GM18861 (cell line): Measurements from ENCODE around the gene HOTAIR.

Experiments used
- ATAC-seq: cut with Tn5 transposase; IDR thresholded peaks from one replicate; pipeline ENCODE4 v1.9.1; 2021; ENCODE audit not compliant: unreplicated experiment

Gene HOTAIR

GRCh38 chr12:54000116-54001114 lies 25.7 kb upstream of the HOTAIR start, which contains the start of gene HOXC9:
HOXC9 (plus strand) TSS chr12:54000161; CDS start chr12:54000189, 28 bp downstream.
- ATAC-seq = no peak

GRCh38 chr12:53999559-54000115 lies 24.9 kb upstream of the HOTAIR start:
- ATAC-seq = no peak

GRCh38 chr12:53998900-53999236 lies 24.1 kb upstream of the HOTAIR start:
- ATAC-seq = no peak

DNA sequence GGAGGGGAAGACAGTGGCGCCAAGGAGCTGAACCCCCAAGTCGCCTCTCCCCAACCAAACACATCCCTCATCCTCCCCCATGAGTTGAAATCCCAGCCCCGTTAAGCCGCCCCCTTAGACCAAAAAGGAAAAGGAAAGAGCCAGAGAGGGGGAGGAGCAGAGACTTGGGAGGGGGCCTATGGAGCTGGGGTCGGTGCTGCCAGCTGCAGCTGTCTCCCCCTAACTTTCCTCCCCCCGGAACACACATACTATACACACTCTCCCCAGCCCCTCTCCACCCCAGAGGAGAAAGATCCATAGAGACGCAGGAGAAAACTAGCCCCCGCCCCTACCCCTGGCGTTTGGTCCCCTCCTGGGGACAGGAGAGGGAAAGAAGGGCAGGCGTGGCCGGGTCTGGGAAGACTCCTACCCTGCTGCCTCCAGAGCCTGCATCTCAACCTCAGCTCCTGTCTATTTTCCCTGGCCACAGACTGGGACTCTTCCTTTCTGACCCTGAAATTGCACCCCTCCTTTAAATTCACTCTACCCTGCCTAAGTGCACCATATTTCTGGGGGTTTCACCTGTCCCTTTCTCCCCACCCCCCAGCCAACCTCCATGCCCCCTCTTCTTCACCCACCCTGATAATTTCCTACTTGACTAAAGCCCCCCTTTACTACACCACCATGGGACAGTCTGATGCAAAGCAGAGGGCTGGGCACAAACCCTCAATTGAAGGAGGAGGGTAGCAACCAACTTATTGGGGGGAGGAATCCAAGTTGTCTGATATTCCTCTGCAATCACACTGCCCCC lies 23.6 kb upstream of the HOTAIR start:
- ATAC-seq = no peak

DNA sequence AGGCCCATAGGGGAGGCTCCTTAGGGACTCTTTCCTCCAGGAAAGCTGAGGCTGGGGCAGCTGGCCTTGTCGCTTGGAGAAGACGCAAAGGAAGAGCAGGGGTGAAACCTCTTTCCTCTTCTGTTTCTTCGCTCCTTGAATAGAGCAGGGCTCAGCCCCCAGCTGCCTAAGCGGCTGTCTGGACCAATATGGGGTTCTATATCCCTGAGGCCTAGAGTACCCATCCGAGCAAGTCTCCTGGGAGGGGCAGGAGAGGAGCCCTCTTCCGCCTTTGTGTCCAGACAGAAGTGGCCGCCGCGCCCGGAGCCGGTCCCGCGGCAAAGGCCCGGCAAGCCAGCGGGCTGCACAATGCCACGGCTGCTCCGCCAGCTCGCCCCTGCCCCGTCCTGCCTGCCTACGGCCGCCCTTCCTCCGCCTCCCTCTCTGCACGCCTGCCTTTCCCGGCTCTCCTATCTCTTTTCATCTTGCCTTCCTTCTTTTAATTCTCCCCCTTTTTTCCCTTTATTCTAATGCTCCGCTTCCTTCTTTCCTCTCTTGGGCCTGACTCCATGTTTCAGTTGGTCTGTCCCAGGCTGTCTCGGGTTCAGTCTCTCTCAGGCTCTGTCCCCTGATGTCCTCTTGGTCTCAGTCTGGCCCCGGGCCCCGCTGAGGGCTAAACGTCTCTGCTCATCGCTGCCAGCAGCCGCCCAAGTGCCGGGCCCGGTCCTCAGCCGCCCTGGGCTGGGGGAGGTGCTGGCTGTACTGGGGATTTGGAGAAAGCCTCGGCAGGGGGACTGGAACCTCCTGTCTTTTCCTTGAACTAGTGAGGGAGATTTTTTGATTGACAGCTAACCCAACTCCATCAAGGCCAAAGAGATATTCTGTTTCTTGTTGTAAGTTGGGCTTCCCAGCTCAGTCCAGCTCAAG lies 22.7 kb upstream of the HOTAIR start:
- no peak for ATAC-seq

DNA sequence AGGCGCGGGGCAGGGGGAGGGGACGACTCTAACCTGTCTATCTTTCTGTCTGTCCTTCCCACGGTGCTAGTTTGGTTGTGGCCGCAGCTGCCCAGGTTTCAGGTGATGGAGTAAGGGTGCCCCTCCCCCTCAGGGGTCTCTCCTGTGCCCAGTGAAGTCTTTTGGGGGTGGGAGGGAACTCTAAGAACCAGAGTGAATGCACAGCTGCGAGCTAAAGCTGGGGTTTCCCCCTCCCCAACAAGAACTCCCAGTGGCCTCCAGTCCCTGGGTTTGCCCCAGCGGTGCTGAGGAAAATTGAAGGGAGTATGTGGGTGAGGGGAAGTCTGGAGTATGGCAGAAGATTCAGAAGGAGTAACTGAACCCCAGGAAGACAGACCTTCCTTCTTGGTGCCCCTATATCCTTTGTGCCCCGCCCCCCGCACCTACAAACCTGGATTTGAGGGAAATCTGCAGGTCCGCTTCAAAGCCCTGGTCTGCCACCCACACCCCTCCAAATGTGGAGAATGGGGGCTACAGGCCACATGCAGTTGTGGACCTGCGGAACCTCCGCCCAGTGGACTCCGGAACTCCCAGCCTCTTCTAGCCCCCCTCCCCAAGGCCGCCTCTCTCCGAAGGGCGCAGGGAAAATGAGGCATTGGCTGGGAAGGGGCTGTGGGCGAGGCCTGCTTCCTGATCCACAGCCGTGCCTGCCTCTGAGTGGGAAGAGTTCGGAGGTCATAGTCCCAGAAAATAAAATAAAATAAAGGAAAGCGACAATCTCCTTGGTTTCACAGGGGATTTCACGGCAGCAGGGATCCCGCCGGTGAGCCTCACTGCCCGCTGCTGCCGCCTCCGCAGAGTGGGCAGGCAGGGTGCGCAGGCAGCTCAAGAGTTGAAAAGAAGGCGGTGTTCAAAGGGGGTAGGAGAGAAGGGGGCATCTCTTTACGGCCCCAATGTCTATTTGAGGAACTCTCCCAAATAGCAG lies 21.8 kb upstream of the HOTAIR start:
- ATAC-seq = no peak

DNA sequence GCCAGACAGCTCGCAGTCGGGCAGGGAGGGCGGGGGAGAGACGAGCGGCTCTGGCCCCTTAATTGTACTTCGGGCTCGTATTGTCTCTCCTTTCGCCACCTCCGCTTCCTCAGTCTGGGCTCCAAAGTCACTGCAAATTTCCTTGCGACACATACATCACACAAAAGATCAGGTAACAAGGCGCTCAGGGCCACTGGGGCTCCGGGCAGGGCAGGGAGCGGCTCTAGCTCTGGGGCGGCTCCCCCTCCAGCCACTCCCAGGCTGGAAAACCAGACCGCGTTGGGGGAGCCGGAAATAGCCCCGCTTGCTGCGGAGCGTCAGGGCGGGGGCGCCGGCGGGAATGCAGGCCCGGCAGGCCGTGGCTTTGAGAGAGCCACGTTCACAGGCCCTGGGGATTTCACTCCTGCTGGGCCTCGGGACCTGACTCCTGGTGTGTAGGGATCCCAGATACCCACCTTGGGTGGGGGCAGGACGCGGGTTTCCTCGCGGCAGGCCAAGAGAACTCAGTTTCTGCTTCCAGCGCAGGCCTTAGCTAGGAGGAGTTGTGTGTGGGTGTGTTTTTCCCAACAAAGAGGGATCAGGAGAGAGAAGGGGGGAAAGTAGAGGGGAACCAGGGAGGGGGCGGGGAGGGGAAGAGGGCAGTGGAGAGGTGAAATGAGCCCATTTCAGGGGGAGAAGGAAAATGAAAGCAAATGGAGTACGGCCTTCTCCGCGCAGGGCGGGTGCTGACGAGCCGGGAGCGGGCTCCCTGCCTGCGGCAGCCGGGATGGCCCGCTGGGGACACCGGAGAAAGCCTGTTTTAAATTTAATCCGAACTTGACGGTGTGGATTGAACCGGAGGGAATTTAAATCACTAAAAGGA lies 20.9 kb upstream of the HOTAIR start:
- ATAC-seq = no peak

- ATAC-seq = no peak
Observed at GRCh38 chr12:53995002-53995377, 20.2 kb upstream of the HOTAIR start.

DNA sequence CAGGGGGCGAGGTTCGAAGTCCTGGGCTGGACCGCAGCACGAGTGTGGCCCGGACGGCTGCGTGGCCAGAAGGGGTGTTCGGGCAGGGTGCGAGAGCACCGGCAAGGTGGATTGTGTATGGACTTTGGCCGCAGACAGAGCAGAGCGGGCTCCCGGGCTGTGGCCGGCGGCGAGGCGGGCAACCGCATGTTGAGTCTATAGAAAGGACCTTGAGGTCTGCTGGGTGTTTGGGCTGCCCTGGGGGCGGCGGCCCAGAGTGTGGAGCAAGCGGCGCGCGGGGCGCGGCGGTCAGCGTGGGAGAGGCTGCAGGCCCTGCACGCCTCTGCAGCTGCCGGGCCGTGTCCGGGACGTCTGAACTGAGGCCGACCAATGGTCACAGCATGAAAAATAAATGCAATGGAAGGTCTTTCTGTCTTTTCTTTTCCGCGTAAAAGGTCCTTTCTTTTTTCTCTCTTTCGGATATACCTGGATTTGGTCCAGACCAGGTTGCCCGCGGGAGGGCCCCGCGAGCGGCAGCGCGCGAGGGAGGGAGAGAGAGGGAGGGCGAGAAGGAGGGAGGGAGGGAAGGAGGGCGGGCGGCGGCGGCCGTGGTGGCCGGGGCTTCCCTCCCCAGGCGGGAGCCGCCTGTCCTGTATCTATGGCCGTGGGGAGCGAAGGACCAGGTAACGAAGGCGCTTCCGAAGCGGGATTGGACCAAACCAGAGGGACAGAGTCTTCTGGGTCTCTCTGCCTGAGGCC lies 19.7 kb upstream of the HOTAIR start:
- ATAC-seq = no peak

- no peak for ATAC-seq
Observed at GRCh38 chr12:53994009-53994263, 19.2 kb upstream of the HOTAIR start.

- ATAC-seq = no peak
Observed at GRCh38 chr12:53993162-53994008, 18.6 kb upstream of the HOTAIR start.

GRCh38 chr12:53992377-53992889 lies 17.7 kb upstream of the HOTAIR start:
- ATAC-seq = no peak

DNA sequence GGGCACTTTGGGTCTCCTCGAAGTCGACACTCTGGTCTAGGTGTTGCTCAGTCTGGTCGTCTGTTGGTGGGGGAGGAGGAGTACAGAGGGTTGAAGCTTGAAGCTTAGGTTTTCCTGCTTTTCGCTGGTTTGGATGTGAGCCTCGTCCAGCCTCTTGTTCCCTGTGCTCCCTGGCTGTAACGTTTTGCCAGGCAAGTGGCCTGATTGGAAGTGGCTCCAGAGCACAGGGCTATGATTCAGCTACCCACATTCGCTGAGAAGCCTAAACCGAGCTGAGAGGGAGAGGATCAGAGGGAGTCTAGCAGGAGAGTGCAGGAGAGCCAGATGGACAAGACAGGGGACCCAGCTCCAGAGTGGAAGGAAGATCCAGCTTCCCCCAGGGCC lies 16.3 kb upstream of the HOTAIR start:
- no peak for ATAC-seq

- ATAC-seq = no peak
Observed at GRCh38 chr12:53990311-53991076, 15.7 kb upstream of the HOTAIR start.

GRCh38 chr12:53989227-53990113 lies 14.7 kb upstream of the HOTAIR start:
- ATAC-seq = no peak
